Naive thymus-derived CD4-positive, alpha-beta T cell (primary cell): ENCODE results near the gene FPR3. TPM values are rescaled to one million over a fixed set of nuclear protein-coding genes. Genes with fewer than 3 reads are reported as not detected.

Experiments
- ATAC-seq: fragments of 150-1000 bp; cut with Tn5 transposase; 2 replicates; pipeline ENCODE4 v1.10.0; 2021; ENCODE audit warnings: mild to moderate bottlenecking, moderate library complexity
- CTCF ChIA-PET: fragments of 350-600 bp; sonication (Branson Sonifier 250); formaldehyde crosslinking; loops from one replicate; lab custom pipeline; 2021; ENCODE audit warnings: antibody characterized with exemption; lab: Charles Lee
- POLR2A ChIA-PET: fragments of 350-600 bp; sonication (Branson Sonifier 250); formaldehyde crosslinking; loops from one replicate; lab custom pipeline; 2021; ENCODE audit warnings: antibody characterized with exemption, inconsistent platforms; lab: Charles Lee
- DNase-seq, 9 donors: peaks; one replicate each; pipeline versions ENCODE4 v3.0.0 to v3.0.0-alpha.2; 2020 to 2022; ENCODE audit warnings: mixed read lengths in 1 of 9
- H3K27ac ChIP-seq: one replicate; pipeline ENCODE4 v1.7.0; 2013; ENCODE audit warnings: mild to moderate bottlenecking, low read depth, low read length, moderate library complexity
- H3K27me3 ChIP-seq, 2 donors: one replicate each; pipeline ENCODE4 v1.7.0; 2013; ENCODE audit warnings: low read length in 2 of 2, mild to moderate bottlenecking in 2 of 2, moderate library complexity in 2 of 2; ENCODE audit not compliant: control insufficient read depth in 2 of 2, insufficient read depth in 2 of 2
- H3K36me3 ChIP-seq, 3 experiments: 1 replicate in 2 of 3; 2 replicates in 1 of 3; pipeline ENCODE4 v1.7.0; 2013; ENCODE audit warnings: low read length in 3 of 3, mild to moderate bottlenecking in 3 of 3, moderate library complexity in 1 of 3; ENCODE audit not compliant: insufficient read depth in 3 of 3, control insufficient read depth in 2 of 3
- H3K4me1 ChIP-seq, 2 donors: one replicate each; pipeline ENCODE4 v1.7.0; 2013; ENCODE audit warnings: low read length in 2 of 2, mild to moderate bottlenecking in 2 of 2, moderate library complexity in 1 of 2; ENCODE audit not compliant: control insufficient read depth in 2 of 2, insufficient read depth in 2 of 2
- H3K4me3 ChIP-seq: 2 replicates; pipeline ENCODE4 v1.7.0; 2013; ENCODE audit warnings: mild to moderate bottlenecking, low read length
- H3K9me3 ChIP-seq, 3 experiments: 1 replicate in 2 of 3; 2 replicates in 1 of 3; pipeline ENCODE4 v1.7.0; 2013; ENCODE audit warnings: low read length in 3 of 3; ENCODE audit not compliant: control insufficient read depth in 2 of 3
- H3K27ac Mint-ChIP-seq, 9 donors: one replicate each; pipeline ENCODE4 v1.8.0; 2020 to 2022; ENCODE audit warnings: mixed read lengths in 9 of 9, mild to moderate bottlenecking in 8 of 9, moderate library complexity in 5 of 9, inconsistent platforms in 2 of 9
- H3K27me3 Mint-ChIP-seq, 5 donors: one replicate each; pipeline ENCODE4 v1.8.0; 2021 to 2022; ENCODE audit warnings: mixed read lengths in 5 of 5, mild to moderate bottlenecking in 1 of 5
- H3K36me3 Mint-ChIP-seq, 5 donors: one replicate each; pipeline ENCODE4 v1.8.0; 2020 to 2022; ENCODE audit warnings: mixed read lengths in 5 of 5, mild to moderate bottlenecking in 3 of 5, inconsistent platforms in 1 of 5
- H3K4me1 Mint-ChIP-seq, 7 donors: one replicate each; pipeline ENCODE4 v1.8.0; 2020 to 2022; ENCODE audit warnings: mixed read lengths in 7 of 7, mild to moderate bottlenecking in 3 of 7, inconsistent platforms in 1 of 7
- H3K4me3 Mint-ChIP-seq, 10 donors: one replicate each; pipeline ENCODE4 v1.8.0; 2020 to 2022; ENCODE audit warnings: mild to moderate bottlenecking in 10 of 10, mixed read lengths in 10 of 10, moderate library complexity in 6 of 10, inconsistent platforms in 2 of 10
- H3K9me3 Mint-ChIP-seq, 11 donors: one replicate each; pipeline ENCODE4 v1.8.0; 2020 to 2022; ENCODE audit warnings: mixed read lengths in 11 of 11, mild to moderate bottlenecking in 4 of 11, inconsistent platforms in 1 of 11, moderate library complexity in 1 of 11
- intact Hi-C, 2 donors: fragments of 100-400 bp; cut with micrococcal nuclease; formaldehyde crosslinking; loops; one replicate each; pipeline ENCODE4 v1.15.1; 2023
- polyA plus RNA-seq, 2 donors: library from polyadenylated mRNA; unstranded; fragments of 300-500 nt; fragmentation: Illumina TruSeq; gene quantifications; one replicate each; pipeline ENCODE4 v1.2.3, GENCODE V29; 2021
- total RNA-seq, 6 experiments: library from RNA in 5 of 6; stranded (reverse) in 5 of 6; gene quantifications; 1 replicate in 5 of 6; 2 replicates in 1 of 6; pipeline ENCODE4 v1.2.3 and lab custom pipeline; 2021 to 2026

Gene FPR3
- total and polyA plus RNA-seq, 7 experiments from 2014 or later, result 0.13 to 5.1 (median 3.0) TPM; not detected in 3

DNA sequence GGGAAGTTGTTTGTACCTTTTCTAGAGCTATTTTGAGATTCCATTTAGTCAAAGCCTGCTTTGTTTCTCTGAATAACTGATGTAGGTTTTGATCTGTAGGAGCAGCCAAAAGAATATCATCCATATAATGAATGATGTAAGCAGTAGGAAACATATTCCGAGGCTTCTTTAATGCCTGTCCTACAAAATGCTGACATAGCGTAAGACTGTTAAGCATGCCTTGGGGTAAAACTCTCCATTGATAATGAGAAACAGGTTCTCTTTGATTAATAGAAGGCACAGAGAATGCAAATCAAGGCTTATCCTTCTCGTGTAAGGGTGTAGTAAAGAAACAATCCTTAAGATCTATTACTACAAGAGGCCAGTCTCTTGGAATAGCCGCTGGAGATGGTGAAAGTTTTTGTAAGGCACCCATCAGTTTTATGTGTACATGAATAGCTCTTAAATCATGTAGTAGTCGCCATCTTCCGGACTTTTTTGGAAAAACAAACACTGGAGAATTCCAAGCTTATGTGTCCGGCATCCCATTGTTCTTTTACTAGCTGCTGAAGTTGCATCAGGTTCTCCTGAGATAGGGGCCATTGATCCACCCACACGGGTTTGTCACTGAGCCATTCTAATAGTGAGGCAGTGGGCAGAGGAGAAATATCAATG lies 13.5 kb downstream of the FPR3 start:
- H3K4me3 Mint-ChIP-seq, result no peak overlapping the region
- Histone ChIP-seq H3K27ac (no peak overlapping the region), H3K9me3 (peaks cover 0 to 6% (median 0%) of the 10 kb centered on the region in 3 experiments), H3K4me3 (no peak overlapping the region), H3K27me3 (no peaks in the 10 kb centered on the region), H3K36me3 (no peaks in the 10 kb centered on the region), H3K4me1 (no peaks in the 10 kb centered on the region)
- ChIA-PET POLR2A (no interaction called here), CTCF (no interaction called here)
- DNase-seq (no peak), ATAC-seq (no peak)
- H3K27me3 Mint-ChIP-seq, result peaks cover 0 to 7% (median 0%) of the 10 kb centered on the region in 5 donors
- intact Hi-C loops, result no loop called here
- no peak overlapping the region for H3K27ac Mint-ChIP-seq
- H3K4me1 Mint-ChIP-seq, result peaks cover 0 to 7% (median 0%) of the 10 kb centered on the region in 7 donors
- H3K9me3 Mint-ChIP-seq, result peaks cover 0 to 78% (median 17%) of the 10 kb centered on the region in 11 donors
- H3K36me3 Mint-ChIP-seq, result peaks cover 0 to 5% (median 0%) of the 10 kb centered on the region in 5 donors

DNA sequence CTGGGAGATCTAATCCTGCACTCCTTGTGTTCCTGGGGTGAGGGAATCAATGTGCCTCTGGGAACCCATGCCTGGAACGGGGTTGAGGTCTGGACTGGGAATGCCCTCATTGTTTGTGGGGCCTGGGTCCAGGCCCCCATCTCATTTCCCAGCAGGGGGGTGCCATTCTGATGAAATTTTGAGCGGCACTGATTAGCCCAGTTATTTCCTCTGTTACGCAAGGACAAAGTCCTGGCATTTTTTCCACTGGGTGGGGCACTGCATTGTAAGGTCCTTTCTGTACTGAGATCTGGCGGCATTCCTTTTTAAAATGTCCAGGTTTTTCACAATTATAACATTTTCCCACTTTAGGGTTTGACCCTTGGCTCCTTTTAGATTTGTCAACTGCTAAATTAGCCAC lies 14.8 kb downstream of the FPR3 start:
- no peak overlapping the region for H3K27ac ChIP-seq

DNA sequence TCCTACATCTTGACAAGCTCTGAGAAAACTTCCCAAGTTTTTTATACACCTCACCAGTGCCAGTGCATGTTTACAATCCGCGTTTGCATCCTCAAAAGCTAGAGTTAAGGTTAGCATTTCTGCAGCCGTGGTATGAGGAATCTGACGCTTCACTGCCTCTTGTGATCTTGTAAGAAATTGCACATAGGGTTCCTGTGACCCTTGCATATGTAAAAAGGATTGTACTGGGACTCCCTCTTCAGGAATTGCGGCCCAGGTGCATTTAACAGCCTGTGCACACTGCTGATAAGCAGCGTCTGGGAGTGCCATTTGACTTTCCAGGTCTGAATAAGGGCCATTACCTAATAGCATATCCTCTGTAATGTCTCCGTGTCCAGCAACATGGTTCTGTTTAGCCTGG lies 15.3 kb downstream of the FPR3 start:
- Histone ChIP-seq H3K4me1 (no peaks in the 10 kb centered on the region), H3K4me3 (no peak overlapping the region), H3K27me3 (no peaks in the 10 kb centered on the region), H3K36me3 (no peaks in the 10 kb centered on the region), H3K27ac (no peak overlapping the region), H3K9me3 (peaks cover 0 to 16% (median 0%) of the 10 kb centered on the region in 3 experiments)
- intact Hi-C loops, result no loop called here
- H3K36me3 Mint-ChIP-seq, result peaks cover 0 to 10% (median 0%) of the 10 kb centered on the region in 5 donors
- DNase-seq (no peak), ATAC-seq (no peak)
- POLR2A ChIA-PET, result no interaction called here
- peaks cover 0 to 7% (median 0%) of the 10 kb centered on the region in 5 donors for H3K27me3 Mint-ChIP-seq
- no peak overlapping the region for H3K4me3 Mint-ChIP-seq
- peaks cover 0 to 7% (median 0%) of the 10 kb centered on the region in 7 donors for H3K4me1 Mint-ChIP-seq
- CTCF ChIA-PET, result interaction anchor here (0.6 kb wide), 1 partner anchor 12 kb away, joined by 3 read pairs; no protein-coding TSS in a partner anchor
- H3K27ac Mint-ChIP-seq, result no peak overlapping the region
- H3K9me3 Mint-ChIP-seq, result peaks cover 0 to 87% (median 18%) of the 10 kb centered on the region in 11 donors

More for the DNA sequence above, 14.8 kb downstream of the FPR3 start:
- ATAC-seq, result no peak
- no peak for DNase-seq
- Mint-ChIP-seq H3K36me3 (peaks cover 0 to 10% (median 0%) of the 10 kb centered on the region in 5 donors), H3K4me3 (no peak overlapping the region), H3K4me1 (peaks cover 0 to 7% (median 0%) of the 10 kb centered on the region in 7 donors), H3K27me3 (peaks cover 0 to 7% (median 0%) of the 10 kb centered on the region in 5 donors), H3K27ac (no peak overlapping the region), H3K9me3 (peaks cover 0 to 85% (median 18%) of the 10 kb centered on the region in 11 donors)
- CTCF ChIA-PET, result no interaction called here
- H3K4me1 ChIP-seq, result no peaks in the 10 kb centered on the region
- no peaks in the 10 kb centered on the region for H3K27me3 ChIP-seq
- peaks cover 0 to 16% (median 0%) of the 10 kb centered on the region in 3 experiments for H3K9me3 ChIP-seq
- no peaks in the 10 kb centered on the region for H3K36me3 ChIP-seq
- POLR2A ChIA-PET, result no interaction called here
- H3K4me3 ChIP-seq, result no peak overlapping the region
- intact Hi-C loops, result no loop called here

DNA sequence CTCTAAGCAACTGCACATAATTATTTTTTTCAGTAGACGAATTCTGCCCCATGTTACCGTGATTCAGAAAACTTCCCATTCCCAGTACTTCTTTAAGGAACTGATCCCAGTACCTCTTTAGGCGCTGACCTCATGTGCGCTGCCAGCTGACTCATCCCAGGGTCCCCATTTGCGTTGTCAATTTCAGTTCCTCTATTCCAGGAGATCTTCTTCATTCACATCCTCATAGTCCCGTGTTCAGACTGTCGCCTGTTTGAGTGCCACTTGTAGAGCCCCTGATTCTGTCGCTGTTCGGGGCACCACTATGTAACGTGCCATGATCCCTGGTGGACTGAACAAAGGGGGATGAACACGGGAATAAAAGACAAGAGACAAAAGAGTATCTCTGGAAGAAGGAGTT lies 16.4 kb downstream of the FPR3 start:
- no peak overlapping the region for H3K27ac Mint-ChIP-seq
- intact Hi-C loops, result no loop called here
- peaks cover 0 to 10% (median 0%) of the 10 kb centered on the region in 5 donors for H3K36me3 Mint-ChIP-seq
- Histone ChIP-seq H3K4me3 (no peak overlapping the region), H3K27me3 (no peaks in the 10 kb centered on the region), H3K36me3 (no peaks in the 10 kb centered on the region), H3K4me1 (no peaks in the 10 kb centered on the region), H3K27ac (no peak overlapping the region), H3K9me3 (peaks cover 0 to 16% (median under 1%) of the 10 kb centered on the region in 3 experiments)
- H3K4me3 Mint-ChIP-seq, result no peak overlapping the region
- ATAC-seq (peak; percentile 84), DNase-seq (no peak)
- POLR2A ChIA-PET, result no interaction called here
- peaks cover 0 to 7% (median 0%) of the 10 kb centered on the region in 7 donors for H3K4me1 Mint-ChIP-seq
- peaks cover 0 to 89% (median 15%) of the 10 kb centered on the region in 11 donors for H3K9me3 Mint-ChIP-seq
- peaks cover 0 to 2% (median 0%) of the 10 kb centered on the region in 5 donors for H3K27me3 Mint-ChIP-seq
- CTCF ChIA-PET, result no interaction called here

GRCh38 chr19:51815043-51815442 lies 20.1 kb downstream of the FPR3 start:
- intact Hi-C loops, result no loop called here
- Mint-ChIP-seq H3K4me3 (no peak overlapping the region), H3K9me3 (peaks cover 5 to 88% (median 25%) of the 10 kb centered on the region in 11 donors), H3K27ac (no peak overlapping the region), H3K27me3 (peaks cover 0 to 17% (median 0%) of the 10 kb centered on the region in 5 donors), H3K36me3 (peaks cover 0 to 14% (median 5%) of the 10 kb centered on the region in 5 donors), H3K4me1 (no peaks in the 10 kb centered on the region)
- no peak for DNase-seq
- Histone ChIP-seq H3K27me3 (no peaks in the 10 kb centered on the region), H3K4me3 (no peak overlapping the region), H3K27ac (no peak overlapping the region), H3K36me3 (no peaks in the 10 kb centered on the region), H3K4me1 (no peaks in the 10 kb centered on the region), H3K9me3 (peaks cover 0 to 16% (median 4%) of the 10 kb centered on the region in 3 experiments)
- ChIA-PET CTCF (no interaction called here), POLR2A (no interaction called here)
- ATAC-seq, result no peak

- Mint-ChIP-seq H3K27ac (no peak overlapping the region), H3K4me3 (no peak overlapping the region), H3K27me3 (peaks cover 0 to 24% (median 0%) of the 10 kb centered on the region in 5 donors), H3K36me3 (peaks cover 0 to 11% (median 0%) of the 10 kb centered on the region in 5 donors), H3K9me3 (peaks cover 7 to 90% (median 30%) of the 10 kb centered on the region in 11 donors), H3K4me1 (no peaks in the 10 kb centered on the region)
- intact Hi-C loops, result no loop called here
- DNase-seq (no peak), ATAC-seq (no peak)
- Histone ChIP-seq H3K4me1 (no peaks in the 10 kb centered on the region), H3K36me3 (no peaks in the 10 kb centered on the region), H3K4me3 (no peak overlapping the region), H3K27ac (no peak overlapping the region), H3K9me3 (peaks cover 0 to 16% (median 4%) of the 10 kb centered on the region in 3 experiments), H3K27me3 (no peaks in the 10 kb centered on the region)
- CTCF ChIA-PET, result no interaction called here
- POLR2A ChIA-PET, result no interaction called here
Observed at GRCh38 chr19:51816711-51817110, 21.8 kb downstream of the FPR3 start.
